Thymus (tissue), 11 donors: Measurements from ENCODE around the gene GNAS. TPM values are rescaled to one million over a fixed set of nuclear protein-coding genes. Genes with fewer than 3 reads are reported as not detected.
A peak's percentile ranks its signal among the peaks of the same experiment; 100 is the strongest.
"Not testable (repeated sequence)": the region's sequence is repeated elsewhere in the genome, so short reads cannot be mapped to it uniquely, and the experiment has no call there.

Source experiments
- DNase-seq, 9 donors: peaks; one replicate each; pipeline ENCODE4 v3.0.0-alpha.2; 2013; ENCODE audit warnings: low spot score in 9 of 9, low read depth in 6 of 9, missing footprints in 1 of 9
- H3K27ac ChIP-seq, 2 donors: one replicate each; pipeline ENCODE4 v1.5.1; 2013; ENCODE audit warnings: control low read depth in 1 of 2, low read depth in 1 of 2, low read length in 1 of 2, mild to moderate bottlenecking in 1 of 2, moderate library complexity in 1 of 2
- H3K27me3 ChIP-seq, 2 donors: one replicate each; pipeline ENCODE4 v1.5.1; 2013; ENCODE audit warnings: low read length in 1 of 2; ENCODE audit not compliant: control insufficient read depth in 2 of 2, insufficient read depth in 1 of 2
- H3K36me3 ChIP-seq, 2 donors: one replicate each; pipeline ENCODE4 v1.5.1; 2013; ENCODE audit warnings: low read length in 1 of 2, mild to moderate bottlenecking in 1 of 2, moderate library complexity in 1 of 2; ENCODE audit not compliant: control insufficient read depth in 2 of 2, insufficient read depth in 2 of 2
- H3K4me1 ChIP-seq, 2 donors: one replicate each; pipeline ENCODE4 v1.5.1; 2013; ENCODE audit warnings: low read length in 2 of 2; ENCODE audit not compliant: control insufficient read depth in 2 of 2, insufficient read depth in 2 of 2
- H3K4me3 ChIP-seq, 2 donors: one replicate each; pipeline ENCODE4 v1.5.1; 2013; ENCODE audit warnings: low read length in 2 of 2, control low read depth in 1 of 2, mild to moderate bottlenecking in 1 of 2
- H3K9me3 ChIP-seq, 2 donors: one replicate each; pipeline ENCODE4 v1.5.1; 2013; ENCODE audit warnings: low read length in 1 of 2, mild to moderate bottlenecking in 1 of 2; ENCODE audit not compliant: control insufficient read depth in 2 of 2, insufficient read depth in 1 of 2
- WGBS: extraction: QIAGEN DNeasy Blood & Tissue Kit; methylation state at CpG from one replicate; pipeline ENCODE4 v1.1.7; 2013; 5-methylcytosine and 5-hydroxymethylcytosine counted together
- polyA plus RNA-seq: library from polyadenylated mRNA; stranded (reverse); fragments of 200-250 nt; gene quantifications from one replicate; pipeline ENCODE4 v1.2.3, GENCODE V29; 2013
- total RNA-seq: library from RNA; stranded (reverse); fragments of 120-200 nt; gene quantifications from one replicate; pipeline ENCODE4 v1.2.4, GENCODE V29; 2013
- donor health status: healthy.

The GNAS gene
- total and polyA plus RNA-seq, 2 donors = 434 to 700 TPM

- H3K4me1 ChIP-seq = peaks cover 0 to 11% of the 10 kb centered on the region in 2 donors
- H3K36me3 ChIP-seq = no peaks in the 10 kb centered on the region
- peaks cover 0 to 2% of the 10 kb centered on the region in 2 donors for H3K9me3 ChIP-seq
- no peak for DNase-seq
- H3K4me3 ChIP-seq = no peak overlapping the region
- 97% methylated on average over 13 of the region's 13 CpGs for WGBS
- peaks cover 0 to 2% of the 10 kb centered on the region in 2 donors for H3K27me3 ChIP-seq
- no peak overlapping the region for H3K27ac ChIP-seq
These were observed 41.2 kb upstream of the GNAS start for GRCh38 chr20:58811334-58811733.

DNA sequence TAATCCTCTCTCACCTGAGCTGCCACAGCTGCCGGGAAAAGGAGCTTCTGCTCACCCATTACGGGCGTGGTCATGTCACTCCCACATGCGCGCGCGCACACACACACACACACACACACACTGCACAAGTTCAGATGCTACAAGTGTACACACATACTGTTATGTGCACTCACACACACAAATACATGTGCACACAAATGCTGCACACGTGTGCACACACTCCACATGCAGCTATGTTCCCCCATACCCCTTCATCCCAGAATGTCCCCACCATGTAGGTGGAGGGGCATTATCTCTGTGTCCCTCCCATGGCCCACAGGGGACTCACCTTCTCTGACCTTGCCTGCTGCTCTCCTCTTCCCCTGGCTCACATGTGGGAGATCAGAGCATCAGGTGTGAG lies 39.1 kb upstream of the GNAS start:
- H3K9me3 ChIP-seq = peaks cover 0 to 2% of the 10 kb centered on the region in 2 donors
- peaks cover 0 to 2% of the 10 kb centered on the region in 2 donors for H3K27me3 ChIP-seq
- H3K4me3 ChIP-seq = no peak overlapping the region
- no peak for DNase-seq
- no peaks in the 10 kb centered on the region for H3K36me3 ChIP-seq
- peaks cover 0 to 11% of the 10 kb centered on the region in 2 donors for H3K4me1 ChIP-seq
- no peak overlapping the region for H3K27ac ChIP-seq
- 93% methylated on average over 8 of the region's 8 CpGs for WGBS

DNA sequence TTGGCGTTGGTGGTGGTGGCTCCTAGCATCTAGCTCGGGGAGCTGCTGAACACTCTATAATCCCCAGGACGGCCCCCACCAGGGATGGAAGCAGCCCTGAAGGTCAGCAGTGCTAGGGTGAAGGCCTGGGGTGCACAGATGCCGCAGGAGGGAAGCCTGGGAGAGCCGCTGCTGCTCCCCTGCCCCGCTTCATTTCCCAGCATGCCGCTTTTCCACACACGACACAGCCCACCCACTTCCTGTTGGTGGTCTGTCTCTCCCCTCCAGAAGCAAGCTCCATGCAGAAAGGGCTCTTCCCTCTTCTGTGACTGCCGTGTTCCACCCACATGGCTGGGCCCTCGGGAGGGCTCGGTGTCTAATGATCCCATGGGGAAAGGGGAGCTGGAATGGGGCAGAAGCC lies 37.1 kb upstream of the GNAS start:
- H3K27ac ChIP-seq = no peak overlapping the region
- H3K9me3 ChIP-seq = peaks cover 0 to 2% of the 10 kb centered on the region in 2 donors
- H3K4me1 ChIP-seq = peaks cover 0 to 11% of the 10 kb centered on the region in 2 donors
- H3K4me3 ChIP-seq = no peak overlapping the region
- WGBS = 42% methylated on average over 11 of the region's 11 CpGs
- no peaks in the 10 kb centered on the region for H3K27me3 ChIP-seq
- DNase-seq = peak; percentile 9 to 64 (median 30)
- no peaks in the 10 kb centered on the region for H3K36me3 ChIP-seq

- H3K4me3 ChIP-seq = no peak overlapping the region
- no peaks in the 10 kb centered on the region for H3K36me3 ChIP-seq
- H3K9me3 ChIP-seq = peaks cover 0 to 2% of the 10 kb centered on the region in 2 donors
- no peak overlapping the region for H3K27ac ChIP-seq
- 97% methylated on average over 10 of the region's 10 CpGs for WGBS
- peaks cover 0 to 11% of the 10 kb centered on the region in 2 donors for H3K4me1 ChIP-seq
- DNase-seq = no peak
- H3K27me3 ChIP-seq = no peaks in the 10 kb centered on the region
These were observed 36.5 kb upstream of the GNAS start for GRCh38 chr20:58816051-58816450.

DNA sequence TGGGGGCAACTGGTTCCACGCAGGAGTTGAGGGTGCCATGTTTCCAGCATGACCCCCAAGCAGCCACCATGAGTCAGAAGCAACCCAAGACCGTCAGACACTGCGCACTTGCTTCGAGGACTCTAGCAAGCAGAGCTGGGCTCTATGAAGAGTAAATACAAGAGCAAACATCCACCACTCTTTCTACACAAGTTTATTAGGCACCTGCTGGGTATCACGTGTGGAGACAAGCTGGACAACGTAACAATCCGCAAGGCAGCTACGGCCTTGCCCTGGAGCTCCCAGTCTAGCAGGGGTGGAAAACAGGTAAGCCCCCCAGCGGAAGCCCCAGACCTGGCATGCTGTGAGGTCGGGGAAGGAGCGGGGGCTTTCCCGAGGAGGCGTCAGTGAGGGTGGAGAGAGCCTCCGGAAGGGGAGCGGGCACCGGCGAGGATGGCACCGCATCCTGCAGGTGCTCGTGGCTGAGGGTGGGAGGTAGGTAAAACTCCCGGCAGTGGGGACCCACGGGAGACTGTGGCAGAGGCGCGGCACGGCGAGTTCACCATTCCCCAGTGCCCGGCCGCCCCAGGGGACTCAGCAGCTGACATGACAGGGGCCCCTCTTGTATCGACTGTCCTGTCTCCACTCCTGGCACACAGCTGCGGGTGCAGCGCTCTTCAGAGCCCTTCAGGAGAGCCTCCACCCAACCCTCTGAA lies 35.4 kb upstream of the GNAS start:
- H3K4me3 ChIP-seq = no peak overlapping the region
- H3K4me1 ChIP-seq = peaks cover 0 to 11% of the 10 kb centered on the region in 2 donors
- no peak for DNase-seq
- no peak overlapping the region for H3K27ac ChIP-seq
- no peaks in the 10 kb centered on the region for H3K36me3 ChIP-seq
- H3K27me3 ChIP-seq = no peaks in the 10 kb centered on the region
- H3K9me3 ChIP-seq = peaks cover 0 to 2% of the 10 kb centered on the region in 2 donors
- WGBS = 97% methylated on average over 30 of the region's 30 CpGs

- H3K4me3 ChIP-seq = no peak overlapping the region
- no peaks in the 10 kb centered on the region for H3K36me3 ChIP-seq
- H3K9me3 ChIP-seq = no peaks in the 10 kb centered on the region
- no peaks in the 10 kb centered on the region for H3K27me3 ChIP-seq
- H3K4me1 ChIP-seq = peaks cover 0 to 11% of the 10 kb centered on the region in 2 donors
- H3K27ac ChIP-seq = no peak overlapping the region
- DNase-seq = no peak
- WGBS = 95% methylated on average over 10 of the region's 10 CpGs
These were observed 34.8 kb upstream of the GNAS start for GRCh38 chr20:58817748-58818147.

DNA sequence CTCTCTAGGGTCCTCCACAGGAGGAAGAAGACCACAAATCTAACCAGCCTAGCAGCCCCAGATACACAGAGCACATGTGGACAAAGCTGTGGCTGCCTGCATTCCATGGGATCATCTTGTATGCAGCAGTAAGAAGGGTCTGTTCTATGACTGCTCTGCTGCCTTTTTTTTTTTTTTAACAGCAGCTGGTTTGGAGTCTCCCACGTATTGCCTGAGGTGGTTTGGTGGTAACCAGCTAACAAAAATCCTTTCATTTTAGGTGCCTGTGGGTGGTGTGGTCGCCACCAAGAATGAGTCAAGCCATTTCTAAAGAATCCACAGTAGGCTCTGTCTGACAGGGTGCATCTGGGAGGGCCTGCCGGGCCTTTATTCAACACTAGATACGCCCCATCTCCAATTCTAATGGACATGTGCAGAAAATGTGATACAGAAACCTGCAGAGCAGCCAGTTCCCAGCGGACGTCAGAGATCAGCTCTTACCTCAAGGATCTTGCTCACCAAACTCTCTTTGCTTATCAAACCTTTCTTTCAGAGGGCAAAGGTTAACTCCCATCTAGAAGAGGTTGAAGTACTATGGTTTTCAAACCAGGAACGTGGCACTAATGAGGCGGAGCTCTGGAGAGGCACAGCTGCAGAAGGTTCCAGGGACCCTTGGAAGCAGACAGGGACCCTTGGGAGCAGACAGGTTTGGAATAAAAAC lies 33.8 kb upstream of the GNAS start:
- Histone ChIP-seq H3K27me3 (no peaks in the 10 kb centered on the region), H3K27ac (no peak overlapping the region), H3K4me3 (no peak overlapping the region), H3K36me3 (no peaks in the 10 kb centered on the region), H3K4me1 (peaks cover 0 to 11% of the 10 kb centered on the region in 2 donors), H3K9me3 (no peaks in the 10 kb centered on the region)
- 74% methylated on average over 8 of the region's 8 CpGs for WGBS
- DNase-seq = no peak

- no peak for DNase-seq
- H3K27me3 ChIP-seq = no peaks in the 10 kb centered on the region
- no peak overlapping the region for H3K4me3 ChIP-seq
- no peaks in the 10 kb centered on the region for H3K36me3 ChIP-seq
- no peaks in the 10 kb centered on the region for H3K9me3 ChIP-seq
- no peak overlapping the region for H3K27ac ChIP-seq
- H3K4me1 ChIP-seq = peaks cover 0 to 11% of the 10 kb centered on the region in 2 donors
- WGBS = 98% methylated on average over 13 of the region's 13 CpGs
These were observed 32.6 kb upstream of the GNAS start for GRCh38 chr20:58819921-58820320.

DNA sequence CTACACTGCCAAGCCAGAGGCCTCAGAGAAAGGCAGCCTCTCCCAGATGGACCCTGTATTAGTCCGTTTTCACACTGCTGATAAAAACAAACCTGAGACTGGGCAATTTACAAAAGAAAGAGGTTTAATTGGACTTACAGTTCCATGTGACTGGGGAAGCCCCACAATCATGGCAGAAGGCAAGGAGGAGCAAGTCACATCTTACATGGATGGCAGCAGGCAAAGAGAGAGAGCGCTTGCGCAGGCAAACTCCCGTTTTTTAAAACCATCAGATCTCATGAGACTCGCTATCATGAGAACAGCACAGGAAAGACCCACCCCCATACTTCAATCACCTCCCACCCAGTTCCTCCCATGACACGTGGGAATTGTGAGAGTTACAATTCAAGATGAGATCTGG lies 32.0 kb upstream of the GNAS start:
- H3K27ac ChIP-seq, H3K36me3 ChIP-seq, H3K9me3 ChIP-seq, H3K4me3 ChIP-seq, DNase-seq, H3K27me3 ChIP-seq, H3K4me1 ChIP-seq: not testable (repeated sequence)
- WGBS = 96% methylated on average over 6 of the region's 6 CpGs
